Upper lobe of left lung (tissue), 4 donors: ENCODE measurements around the gene RETREG2.

Experiments used
- EP300 ChIP-seq, 4 donors: sonication (generic); formaldehyde crosslinking; IDR thresholded peaks; one replicate each; pipeline ENCODE4 v1.5.1; 2017; ENCODE audit warnings: antibody characterized with exemption in 4 of 4, control low read depth in 2 of 4
- POLR2A ChIP-seq, 4 donors: fragments of 450-650 bp; IDR thresholded peaks; one replicate each; pipeline ENCODE4 v1.5.1; 2016 to 2017; ENCODE audit warnings: antibody characterized with exemption in 4 of 4, mild to moderate bottlenecking in 2 of 4
- TF ChIP-seq, protein P1 (sequence below), 6 experiments: fragments of 450-650 bp in 4 of 6; fragments of 200-600 bp in 2 of 6; sonication (generic) in 2 of 6; IDR thresholded peaks; one replicate each; pipeline ENCODE4 v1.5.1; 2016 to 2019; ENCODE audit warnings: antibody characterized with exemption in 6 of 6

DNA sequence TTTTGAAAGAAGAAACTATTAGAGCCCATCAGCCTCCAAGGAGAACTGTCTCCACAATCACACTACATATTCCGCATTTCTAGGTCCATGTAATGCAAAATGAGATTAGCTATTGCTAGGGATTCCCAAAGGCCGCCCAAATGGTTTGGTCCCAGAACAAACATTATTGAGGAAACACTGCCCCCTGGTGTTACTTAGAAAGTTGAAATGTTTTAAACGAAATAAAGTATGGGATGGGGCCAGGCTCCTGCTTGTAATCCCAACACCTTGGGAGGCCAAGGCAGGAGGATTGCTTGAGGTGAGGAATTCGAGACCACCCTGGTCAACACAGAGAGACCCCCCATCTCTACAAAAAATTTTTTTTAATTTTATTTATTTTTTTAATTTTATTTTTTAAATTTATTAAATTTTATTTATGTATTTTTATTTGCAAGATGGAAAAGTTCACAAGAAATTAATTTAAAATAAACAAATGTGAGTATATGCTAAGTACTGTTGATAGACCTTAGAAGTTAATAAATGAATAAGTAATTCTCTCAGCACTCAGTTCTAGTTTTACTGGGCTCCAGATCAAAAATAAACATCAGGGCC lies 22.9 kb upstream of the RETREG2 start:
- TF ChIP-seq, protein P1, sequence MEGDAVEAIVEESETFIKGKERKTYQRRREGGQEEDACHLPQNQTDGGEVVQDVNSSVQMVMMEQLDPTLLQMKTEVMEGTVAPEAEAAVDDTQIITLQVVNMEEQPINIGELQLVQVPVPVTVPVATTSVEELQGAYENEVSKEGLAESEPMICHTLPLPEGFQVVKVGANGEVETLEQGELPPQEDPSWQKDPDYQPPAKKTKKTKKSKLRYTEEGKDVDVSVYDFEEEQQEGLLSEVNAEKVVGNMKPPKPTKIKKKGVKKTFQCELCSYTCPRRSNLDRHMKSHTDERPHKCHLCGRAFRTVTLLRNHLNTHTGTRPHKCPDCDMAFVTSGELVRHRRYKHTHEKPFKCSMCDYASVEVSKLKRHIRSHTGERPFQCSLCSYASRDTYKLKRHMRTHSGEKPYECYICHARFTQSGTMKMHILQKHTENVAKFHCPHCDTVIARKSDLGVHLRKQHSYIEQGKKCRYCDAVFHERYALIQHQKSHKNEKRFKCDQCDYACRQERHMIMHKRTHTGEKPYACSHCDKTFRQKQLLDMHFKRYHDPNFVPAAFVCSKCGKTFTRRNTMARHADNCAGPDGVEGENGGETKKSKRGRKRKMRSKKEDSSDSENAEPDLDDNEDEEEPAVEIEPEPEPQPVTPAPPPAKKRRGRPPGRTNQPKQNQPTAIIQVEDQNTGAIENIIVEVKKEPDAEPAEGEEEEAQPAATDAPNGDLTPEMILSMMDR (IDR thresholded peaks at IDR 0.05): peak; percentile 41 to 78 (median 64)
- no peak for TF ChIP-seq POLR2A (IDR thresholded peaks at IDR 0.05)
- TF ChIP-seq EP300 (IDR thresholded peaks at IDR 0.05): no peak
